HAP-1 (cell line): ENCODE measurements around the gene DCLRE1C.
"Not testable (repeated sequence)": the region's sequence is repeated elsewhere in the genome, so short reads cannot be mapped to it uniquely, and the experiment has no call there.

Experiments
- DNase-seq, 2 experiments: peaks; one replicate each; pipeline ENCODE4 v3.0.0-alpha.2; 2016 to 2020; ENCODE audit warnings: low spot score in 2 of 2
- H3K27me3 ChIP-seq: fragments of 250-450 bp; sonication (Bioruptor Pico); 2 replicates; pipeline ENCODE4 v1.5.1; 2020; ENCODE audit warnings: low read depth, mild to moderate bottlenecking, moderate library complexity
- H3K36me3 ChIP-seq: fragments of 250-450 bp; sonication (Bioruptor Pico); replicated peaks from 2 replicates; pipeline ENCODE4 v1.5.1; 2020; ENCODE audit warnings: mild to moderate bottlenecking
- H3K4me1 ChIP-seq: fragments of 250-450 bp; sonication (Bioruptor Pico); 2 replicates; pipeline ENCODE4 v1.5.1; 2020; ENCODE audit warnings: mild to moderate bottlenecking
- H3K4me3 ChIP-seq: fragments of 250-450 bp; sonication (Bioruptor Pico); 2 replicates; pipeline ENCODE4 v1.5.1; 2020; ENCODE audit warnings: mild to moderate bottlenecking, moderate library complexity
- H3K9me3 ChIP-seq: fragments of 250-450 bp; sonication (Bioruptor Pico); 2 replicates; pipeline ENCODE4 v1.5.1; 2020; ENCODE audit warnings: mild to moderate bottlenecking, moderate library complexity
- in situ Hi-C: fragments of 300-500 bp; cut with MboI; formaldehyde crosslinking; loops from 3 replicates; pipeline ENCODE4 v1.14.3; 2020; ENCODE audit warnings: low sequenced_read_pairs, inconsistent platforms, mixed read lengths

DCLRE1C gene

GRCh38 chr10:14926722-14927416 lies 27.0 kb downstream of the DCLRE1C start:
- Histone ChIP-seq H3K36me3 (peaks cover 51% of the 10 kb centered on the region), H3K4me3 (no peak overlapping the region)

DNA sequence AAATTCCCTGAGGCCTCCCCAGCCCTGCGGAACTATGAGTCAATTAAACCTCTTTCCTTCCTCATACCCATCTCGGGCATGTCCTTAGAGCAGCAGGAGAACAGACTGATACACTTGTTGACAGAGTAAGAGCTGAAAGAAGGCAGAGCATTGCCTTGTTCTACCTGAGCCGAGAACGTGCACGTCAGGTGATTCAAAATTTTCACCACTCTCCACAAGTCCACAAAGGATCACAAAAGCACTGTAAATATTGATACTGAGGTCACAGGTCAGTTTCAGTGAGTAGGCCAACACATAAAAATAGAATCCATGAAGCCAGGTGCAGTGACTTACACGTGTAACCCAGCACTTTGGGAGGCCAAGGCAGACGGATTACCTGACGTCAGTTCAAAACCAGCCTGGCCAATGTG lies 27.8 kb downstream of the DCLRE1C start:
- in situ Hi-C loops = no loop called here
- Histone ChIP-seq H3K9me3 (no peaks in the 10 kb centered on the region), H3K36me3 (peaks cover 57% of the 10 kb centered on the region), H3K4me3 (no peak overlapping the region), H3K4me1 (no peaks in the 10 kb centered on the region), H3K27me3 (no peaks in the 10 kb centered on the region)
- DNase-seq = no peak

More at GRCh38 chr10:14926722-14927416, 27.0 kb downstream of the DCLRE1C start:
- Histone ChIP-seq H3K27me3 (no peaks in the 10 kb centered on the region), H3K9me3 (no peaks in the 10 kb centered on the region), H3K4me1 (no peaks in the 10 kb centered on the region)
- in situ Hi-C loops = no loop called here
- no peak for DNase-seq

DNA sequence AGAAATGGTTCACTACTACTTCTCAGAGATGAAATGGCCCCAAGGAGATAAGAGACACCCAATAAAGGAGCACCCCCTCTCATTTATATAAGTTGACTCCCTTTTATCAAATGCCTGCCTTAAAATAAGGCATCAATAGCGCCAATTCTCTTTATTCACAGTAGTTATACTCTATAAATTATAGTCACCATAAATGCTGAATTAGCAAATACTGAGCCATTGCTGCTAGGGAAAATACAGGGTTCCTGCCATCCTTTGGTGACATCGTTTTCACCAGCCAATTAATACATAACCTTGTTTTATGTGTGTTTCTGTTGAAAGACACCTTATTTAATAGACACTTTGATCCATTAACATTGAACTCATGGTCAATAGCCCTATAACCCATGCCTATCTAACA lies 28.6 kb downstream of the DCLRE1C start:
- in situ Hi-C loops = no loop called here
- H3K27me3 ChIP-seq = no peaks in the 10 kb centered on the region
- H3K4me1 ChIP-seq = no peaks in the 10 kb centered on the region
- H3K4me3 ChIP-seq = no peak overlapping the region
- no peaks in the 10 kb centered on the region for H3K9me3 ChIP-seq
- DNase-seq = no peak
- peaks cover 55% of the 10 kb centered on the region for H3K36me3 ChIP-seq

DNA sequence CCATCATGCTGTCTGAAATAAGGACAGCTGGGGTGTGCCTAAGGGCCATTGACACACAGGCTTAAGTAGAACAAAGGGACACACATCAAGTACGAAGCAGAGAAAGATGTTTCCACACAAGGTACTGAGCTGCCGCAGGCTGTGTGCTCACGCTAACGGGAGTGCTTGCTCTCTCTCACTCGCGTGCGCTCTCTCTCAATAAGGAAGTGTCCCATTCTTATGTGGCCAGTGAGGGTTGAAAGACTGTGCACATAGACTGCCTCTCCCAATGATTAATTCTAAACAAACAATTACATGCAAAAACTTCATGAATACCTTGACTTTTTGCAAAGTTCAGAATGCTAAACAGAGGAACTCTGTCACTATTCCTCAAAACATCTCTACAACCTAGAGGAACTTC lies 29.9 kb downstream of the DCLRE1C start:
- DNase-seq = no peak
- in situ Hi-C loops = no loop called here

GRCh38 chr10:14918964-14919363 lies 34.9 kb downstream of the DCLRE1C start:
- H3K4me3 ChIP-seq = no peak overlapping the region
- in situ Hi-C loops = no loop called here
- H3K27me3 ChIP-seq = no peaks in the 10 kb centered on the region
- H3K4me1 ChIP-seq = no peaks in the 10 kb centered on the region
- H3K36me3 ChIP-seq = peaks cover 78% of the 10 kb centered on the region
- no peak for DNase-seq
- H3K9me3 ChIP-seq = 0 out of 2 replicates have a peak, but pooled peaks cover 6% of the 10 kb centered on the region

More for the DNA sequence above, 29.9 kb downstream of the DCLRE1C start:
- Histone ChIP-seq H3K36me3 (peaks cover 63% of the 10 kb centered on the region), H3K4me1 (no peaks in the 10 kb centered on the region), H3K27me3 (no peaks in the 10 kb centered on the region), H3K9me3 (no peaks in the 10 kb centered on the region), H3K4me3 (no peak overlapping the region)

GRCh38 chr10:14917827-14918226 lies 36.1 kb downstream of the DCLRE1C start:
- H3K4me3 ChIP-seq = no peak overlapping the region
- H3K27me3 ChIP-seq = no peaks in the 10 kb centered on the region
- peaks cover 76% of the 10 kb centered on the region for H3K36me3 ChIP-seq
- no peak for DNase-seq
- in situ Hi-C loops = no loop called here
- 0 out of 2 replicates have a peak, but pooled peaks cover 6% of the 10 kb centered on the region for H3K9me3 ChIP-seq
- H3K4me1 ChIP-seq = no peaks in the 10 kb centered on the region

GRCh38 chr10:14916600-14916999 lies 37.3 kb downstream of the DCLRE1C start:
- 0 out of 2 replicates have a peak, but pooled peaks cover 6% of the 10 kb centered on the region for H3K9me3 ChIP-seq
- in situ Hi-C loops = no loop called here
- DNase-seq = no peak
- H3K36me3 ChIP-seq = peaks cover 68% of the 10 kb centered on the region
- no peak overlapping the region for H3K4me3 ChIP-seq
- H3K4me1 ChIP-seq = no peaks in the 10 kb centered on the region
- H3K27me3 ChIP-seq = no peaks in the 10 kb centered on the region

GRCh38 chr10:14911801-14912200 lies 42.1 kb downstream of the DCLRE1C start:
- in situ Hi-C loops = no loop called here
- peaks cover 67% of the 10 kb centered on the region for H3K36me3 ChIP-seq
- H3K9me3 ChIP-seq = no peaks in the 10 kb centered on the region
- no peaks in the 10 kb centered on the region for H3K27me3 ChIP-seq
- H3K4me1 ChIP-seq = no peaks in the 10 kb centered on the region
- no peak for DNase-seq
- H3K4me3 ChIP-seq = no peak overlapping the region

DNA sequence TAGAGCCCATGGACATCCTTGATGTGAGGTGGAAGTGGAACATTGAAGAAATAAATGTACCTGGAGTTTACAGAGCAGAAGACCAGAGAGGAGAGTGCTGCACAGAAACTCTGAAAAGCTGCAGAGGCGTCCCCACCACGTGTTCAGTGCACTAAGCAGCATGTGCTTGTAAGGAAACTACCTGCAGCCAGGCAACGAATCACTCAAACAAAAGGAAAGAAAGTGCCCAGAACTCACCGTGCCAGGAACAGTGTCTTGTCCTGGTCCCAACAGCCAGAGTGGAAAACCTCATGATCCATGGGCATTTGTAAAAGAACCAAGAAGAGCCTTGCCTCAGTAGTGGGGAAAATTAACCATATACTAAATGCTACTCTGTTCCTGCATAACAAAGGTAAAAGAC lies 42.9 kb downstream of the DCLRE1C start:
- Histone ChIP-seq H3K36me3 (peaks cover 65% of the 10 kb centered on the region), H3K4me1 (no peaks in the 10 kb centered on the region), H3K27me3 (no peaks in the 10 kb centered on the region), H3K4me3 (no peak overlapping the region), H3K9me3 (no peaks in the 10 kb centered on the region)
- in situ Hi-C loops = no loop called here
- DNase-seq = no peak

GRCh38 chr10:14909101-14909500 lies 44.8 kb downstream of the DCLRE1C start:
- H3K9me3 ChIP-seq = no peaks in the 10 kb centered on the region
- DNase-seq = no peak
- peaks cover 67% of the 10 kb centered on the region for H3K36me3 ChIP-seq
- no peaks in the 10 kb centered on the region for H3K4me1 ChIP-seq
- no peaks in the 10 kb centered on the region for H3K27me3 ChIP-seq
- in situ Hi-C loops = no loop called here
- no peak overlapping the region for H3K4me3 ChIP-seq

GRCh38 chr10:14907591-14907990 lies 46.3 kb downstream of the DCLRE1C start:
- H3K4me1 ChIP-seq, H3K4me3 ChIP-seq, H3K9me3 ChIP-seq, H3K27me3 ChIP-seq, DNase-seq, in situ Hi-C loops: not testable (repeated sequence)
- peaks cover 70% of the 10 kb centered on the region for H3K36me3 ChIP-seq

DNA sequence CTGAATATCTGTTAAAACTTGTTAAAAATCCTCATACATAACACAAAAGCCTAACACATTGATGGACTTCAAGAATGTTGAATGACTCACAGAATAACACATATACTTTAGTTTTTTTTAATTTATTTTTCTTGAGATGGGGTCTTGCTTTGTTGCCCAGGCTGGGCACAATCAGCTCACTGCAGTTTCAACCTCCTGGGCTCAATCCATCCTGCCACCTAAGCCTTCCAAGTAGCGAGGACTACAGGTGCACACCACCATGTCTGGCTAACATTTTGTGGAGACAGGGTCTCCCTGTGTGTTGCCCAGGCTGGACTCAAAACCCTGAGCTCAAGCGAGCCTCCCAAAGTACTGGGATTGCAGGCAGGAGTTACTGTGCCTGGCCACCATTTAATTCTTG lies 47.1 kb downstream of the DCLRE1C start:
- Histone ChIP-seq H3K9me3 (no peaks in the 10 kb centered on the region), H3K4me1 (peaks cover 3% of the 10 kb centered on the region; the same call in 1 of the 2 replicates), H3K27me3 (no peaks in the 10 kb centered on the region), H3K36me3 (peaks cover 79% of the 10 kb centered on the region), H3K4me3 (no peak overlapping the region)
- in situ Hi-C loops = no loop called here
- no peak for DNase-seq

DNA sequence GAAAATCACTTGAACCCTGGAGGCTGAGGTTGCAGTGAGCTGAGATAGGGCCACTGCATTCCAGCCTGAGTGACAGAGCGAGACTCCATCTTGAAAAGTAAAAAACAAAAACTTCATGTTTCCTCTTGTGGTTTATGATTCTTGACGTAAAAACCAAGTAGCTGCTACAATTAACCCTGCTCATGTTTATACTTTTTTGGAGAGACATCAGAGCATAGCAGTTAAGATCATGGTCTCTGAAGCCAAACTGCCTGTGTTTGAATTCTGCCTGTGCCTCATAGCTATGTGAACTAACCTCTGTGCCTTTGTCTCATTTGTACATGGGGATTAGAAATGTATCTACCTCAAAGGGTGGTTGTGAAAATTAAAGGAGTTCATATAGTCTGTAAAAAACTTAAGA lies 48.0 kb downstream of the DCLRE1C start:
- Histone ChIP-seq H3K27me3 (no peaks in the 10 kb centered on the region), H3K9me3 (no peaks in the 10 kb centered on the region), H3K4me3 (no peak overlapping the region), H3K4me1 (peaks cover 3% of the 10 kb centered on the region; the same call in 1 of the 2 replicates), H3K36me3 (peaks cover 75% of the 10 kb centered on the region)
- DNase-seq = no peak
- in situ Hi-C loops = no loop called here

DNA sequence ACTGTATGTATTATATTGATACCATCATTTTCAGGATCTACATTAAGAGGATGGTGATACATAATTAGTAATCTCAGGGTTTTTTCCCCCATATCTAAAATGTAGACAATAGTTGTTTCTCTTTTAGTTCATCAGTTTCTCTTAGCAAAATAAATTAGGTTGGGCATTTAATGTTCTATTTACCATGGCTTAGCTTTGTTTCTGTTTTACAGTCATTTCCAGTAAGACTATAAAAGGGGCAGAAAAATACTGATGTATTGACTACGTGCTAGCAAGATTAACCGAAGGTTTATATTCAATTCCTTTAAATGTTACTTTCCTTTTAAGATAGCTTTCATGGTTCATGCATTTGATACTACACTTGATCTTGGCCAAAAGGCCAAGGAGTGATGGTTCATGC lies 49.0 kb downstream of the DCLRE1C start:
- in situ Hi-C loops = no loop called here
- peaks cover 76% of the 10 kb centered on the region for H3K36me3 ChIP-seq

More for the DNA sequence above, 49.0 kb downstream of the DCLRE1C start:
- Histone ChIP-seq H3K9me3 (no peaks in the 10 kb centered on the region), H3K4me1 (peaks cover 3% of the 10 kb centered on the region; the same call in 1 of the 2 replicates), H3K4me3 (no peak overlapping the region), H3K27me3 (no peaks in the 10 kb centered on the region)
- no peak for DNase-seq
